ENCODE measurements around the gene KRT6B.
"Not testable (repeated sequence)": the region's sequence is repeated elsewhere in the genome, so short reads cannot be mapped to it uniquely, and the experiment has no call there.

Gene KRT6B

GRCh38 chr12:52452101-52452500 is at the start of gene KRT6B:
TSS of gene KRT6B (minus strand) at chr12:52452146. CDS start at chr12:52452078, 68 bp downstream.
- DNase-seq (ENCODE audit: low read depth): no peak

DNA sequence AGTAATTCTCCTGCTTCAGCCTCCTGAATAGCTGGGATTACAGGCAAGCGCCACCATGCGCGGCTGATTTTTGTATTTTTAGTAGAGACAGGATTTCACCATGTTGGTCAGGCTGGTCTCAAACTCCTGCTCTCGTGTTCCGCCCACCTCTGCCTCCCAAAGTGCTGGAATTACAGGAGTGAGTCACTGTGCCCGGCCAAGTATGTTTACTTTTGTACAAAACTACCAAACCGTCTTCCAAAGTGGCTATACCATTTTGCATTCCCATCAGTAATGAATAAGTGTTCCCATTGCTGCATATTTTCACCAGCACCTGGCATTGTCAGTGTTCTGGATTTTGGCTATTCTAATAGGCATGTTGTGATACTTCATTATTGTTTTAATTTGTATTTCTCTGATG is 49.5 kb upstream of the KRT6B start:
- DNase-seq (ENCODE audit: low read depth): no peak

DNA sequence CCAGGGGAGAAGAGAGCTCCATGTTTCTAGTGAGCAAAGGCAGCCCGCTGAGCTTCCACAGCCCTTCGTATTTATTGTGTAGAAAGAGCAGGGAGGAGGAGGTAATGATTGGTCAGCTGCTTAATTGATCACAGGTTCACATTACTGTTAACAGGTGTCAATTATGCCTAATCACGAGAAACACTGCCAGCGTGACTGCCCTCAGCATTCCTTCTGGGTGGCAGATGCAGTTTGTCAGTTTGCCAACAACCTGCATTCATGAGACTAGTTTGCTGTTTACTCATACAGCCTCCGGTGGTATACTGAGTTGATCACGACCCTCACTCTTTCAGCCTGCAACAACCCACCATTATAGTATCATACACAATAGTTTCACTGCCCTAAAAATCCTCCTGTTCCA is 48.6 kb upstream of the KRT6B start:
- not testable (repeated sequence) for DNase-seq (ENCODE audit: low read depth)

DNA sequence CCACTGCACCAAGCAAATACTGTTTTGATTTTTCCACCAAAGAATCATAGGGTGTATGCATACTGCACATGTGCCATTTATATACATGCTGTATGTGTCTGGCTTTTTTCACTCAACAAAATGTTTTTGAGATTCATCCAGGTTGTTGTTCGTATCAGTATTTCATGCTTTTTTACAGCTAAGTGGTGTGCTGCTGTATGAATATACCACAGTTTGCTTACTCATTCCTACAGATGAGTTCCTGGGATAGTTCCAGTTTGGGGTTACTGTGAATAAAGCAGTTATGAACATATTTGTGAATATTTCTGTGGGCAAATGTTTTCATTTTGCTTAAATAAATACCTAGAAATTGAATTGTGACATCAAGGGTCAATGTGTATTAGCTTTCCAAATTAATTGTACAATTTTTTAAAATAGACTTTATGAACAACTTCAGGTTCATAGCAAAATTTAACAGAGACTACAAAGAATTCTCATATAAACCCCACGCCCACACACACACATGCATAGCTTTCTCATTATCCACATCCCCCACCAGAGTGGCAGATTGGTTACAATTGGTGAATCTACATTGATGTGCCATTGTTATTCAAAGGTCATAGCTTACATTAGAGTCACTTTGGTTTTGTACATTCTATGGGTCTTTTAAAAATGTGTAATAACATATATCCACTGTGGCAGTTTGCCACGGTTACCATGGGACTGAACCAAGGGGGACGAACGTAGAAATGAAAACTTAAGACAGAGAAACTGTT is 48.0 kb upstream of the KRT6B start:
- DNase-seq (ENCODE audit: low read depth): no peak

DNA sequence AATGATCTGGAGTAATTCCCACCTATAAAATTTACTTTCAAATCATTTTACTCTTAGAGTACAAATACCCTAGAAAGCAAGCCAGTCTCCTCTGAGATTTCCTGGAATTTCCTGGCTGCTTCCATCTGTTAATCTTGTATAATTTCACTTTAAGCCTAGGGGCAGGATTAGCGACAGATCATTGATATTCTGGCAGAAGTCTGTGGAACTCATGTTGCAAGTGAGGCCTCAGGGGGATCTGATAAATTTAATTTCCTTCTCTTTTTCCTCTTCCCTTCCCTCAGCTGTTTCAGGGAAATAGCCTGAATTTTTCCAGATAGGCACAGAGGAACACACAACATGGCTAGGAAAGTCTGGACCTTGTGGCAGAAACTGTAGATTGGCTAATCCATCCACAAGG is 47.0 kb upstream of the KRT6B start:
- no peak for DNase-seq (ENCODE audit: low read depth)

DNA sequence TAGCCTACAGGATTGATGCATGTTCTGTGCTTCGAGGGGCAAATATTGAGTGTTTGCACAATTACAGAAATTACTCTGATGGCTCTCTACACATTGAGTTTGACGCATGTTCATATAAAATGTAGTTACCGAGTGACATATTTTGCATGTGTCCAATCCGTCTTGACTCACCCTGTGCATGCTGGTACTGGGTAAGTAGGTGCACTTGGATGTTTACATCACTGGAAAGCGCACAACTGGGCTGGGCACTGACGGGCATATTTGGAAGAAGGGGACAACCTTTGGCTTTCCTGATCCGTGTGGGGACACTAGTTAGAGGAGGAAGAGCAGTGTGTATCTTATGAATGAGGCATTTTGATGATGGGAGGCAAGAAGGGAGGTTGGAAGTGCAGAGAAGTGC is 46.0 kb upstream of the KRT6B start:
- DNase-seq (ENCODE audit: low read depth): no peak

DNA sequence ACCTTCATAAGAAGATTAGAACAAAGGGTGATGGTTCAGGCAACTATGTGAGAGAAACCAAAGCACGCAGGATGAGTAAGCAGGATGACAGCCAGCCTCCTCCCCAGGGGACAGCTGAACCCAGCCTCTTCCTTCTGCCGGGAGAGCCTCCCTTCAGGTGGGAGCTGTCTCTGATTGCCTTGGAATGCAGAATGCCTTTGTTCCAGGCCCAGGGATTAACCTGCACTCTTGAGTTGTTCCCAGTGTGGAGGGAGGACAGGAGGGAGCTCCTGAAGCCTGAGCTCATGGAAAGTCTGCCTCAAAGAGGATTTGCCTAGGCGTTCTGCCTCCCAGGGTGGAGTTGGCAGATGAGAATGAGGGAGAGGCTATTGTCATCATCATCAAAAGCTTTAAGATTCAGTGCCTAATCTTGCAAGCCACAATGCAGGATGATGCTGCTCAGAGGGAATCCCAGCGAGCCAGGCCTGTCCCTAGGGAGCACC is 44.7 kb upstream of the KRT6B start:
- no peak for DNase-seq (ENCODE audit: low read depth)

DNA sequence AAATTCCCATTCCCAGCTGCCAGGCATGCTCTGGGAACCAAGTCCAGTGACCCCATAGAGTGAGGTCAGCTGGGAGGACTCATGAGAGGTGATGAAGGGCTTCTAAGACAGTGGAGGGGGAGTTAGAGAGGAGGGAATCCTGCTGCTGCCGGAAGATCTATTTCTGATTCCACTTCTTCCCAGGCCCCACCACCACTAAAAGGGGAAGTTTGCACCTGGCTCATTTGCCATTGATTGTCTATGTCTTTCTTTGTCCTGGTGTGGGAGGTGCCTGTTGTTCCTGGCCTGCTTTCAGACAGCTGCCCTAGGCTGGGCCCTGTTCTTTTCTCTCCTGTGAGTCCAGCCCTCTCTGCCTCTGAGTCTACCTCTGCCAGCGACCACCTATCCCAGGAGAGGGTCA is 44.1 kb upstream of the KRT6B start:
- no peak for DNase-seq (ENCODE audit: low read depth)

DNA sequence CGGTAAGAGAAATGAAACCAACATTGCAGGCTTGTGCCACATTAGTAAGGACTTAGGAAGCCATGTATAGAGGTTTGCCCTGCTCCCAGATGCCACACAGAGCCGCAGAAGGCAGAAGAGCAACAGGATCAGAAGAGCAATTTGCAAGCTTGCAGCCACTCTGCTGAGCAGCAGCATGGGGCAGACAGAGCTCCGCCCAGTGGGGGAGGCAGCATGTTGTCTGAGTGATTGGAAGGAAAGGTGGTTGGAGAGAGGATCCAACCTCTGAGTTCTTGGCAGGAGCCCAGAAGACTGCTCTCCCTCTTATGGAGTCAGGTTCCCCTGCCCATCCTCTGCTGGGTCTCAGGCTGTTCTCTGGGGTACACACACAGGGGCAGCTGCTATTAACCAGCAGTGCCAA is 43.4 kb upstream of the KRT6B start:
- DNase-seq (ENCODE audit: low read depth): no peak

- no peak for DNase-seq (ENCODE audit: low read depth)
These were observed 42.6 kb upstream of the KRT6B start for GRCh38 chr12:52494518-52494917.

- DNase-seq (ENCODE audit: low read depth): no peak
These were observed 42.2 kb upstream of the KRT6B start for GRCh38 chr12:52494100-52494499.

DNA sequence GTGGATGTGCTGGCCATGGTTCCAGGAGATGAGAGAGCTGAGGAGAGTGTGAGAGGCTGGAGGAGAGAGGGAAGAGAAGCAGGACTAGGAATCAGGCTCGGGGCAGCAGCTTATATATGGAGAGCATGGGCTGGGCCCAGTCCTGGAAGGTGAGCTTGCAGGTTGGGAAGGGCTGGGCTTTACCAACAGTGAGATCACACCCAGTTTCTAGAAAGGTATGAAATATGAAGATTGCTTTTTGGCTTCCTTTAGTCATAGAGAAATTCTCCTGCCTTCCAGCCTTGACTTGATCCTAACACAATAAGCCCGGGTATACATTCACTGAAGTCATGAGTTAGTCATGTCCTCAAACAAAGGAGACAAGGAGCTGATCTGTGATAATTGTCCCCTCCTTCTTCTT is 41.2 kb upstream of the KRT6B start, which contains the start of gene KRT6A:
Gene KRT6A (minus strand): TSS at position 86 of the 400 bp plus-strand sequence. CDS start 69 bp downstream, at position 17.
- DNase-seq (ENCODE audit: low read depth): no peak

DNA sequence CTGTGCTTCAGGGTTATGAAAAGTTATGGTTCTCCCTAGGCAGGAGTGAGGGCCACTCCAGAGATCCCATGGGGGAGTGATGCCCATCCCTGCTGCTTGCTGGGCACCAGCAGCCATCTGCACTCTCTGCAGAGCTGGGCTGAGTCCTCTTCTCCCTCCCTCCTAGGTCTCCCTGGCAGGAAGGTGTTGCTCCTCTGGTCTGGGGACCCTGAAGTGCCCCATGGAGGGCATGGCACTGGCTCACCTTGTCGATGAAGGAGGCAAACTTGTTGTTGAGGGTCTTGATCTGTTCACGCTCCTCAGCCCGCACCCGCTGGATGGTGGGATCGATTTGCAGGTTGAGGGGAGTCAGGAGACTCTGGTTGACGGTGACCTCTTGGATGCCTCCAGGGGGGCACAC is 40.5 kb upstream of the KRT6B start:
- DNase-seq (ENCODE audit: low read depth): not testable (repeated sequence)

- not testable (repeated sequence) for DNase-seq (ENCODE audit: low read depth)
These were observed 39.5 kb upstream of the KRT6B start for GRCh38 chr12:52491495-52491894.

- DNase-seq (ENCODE audit: low read depth): no peak
These were observed 36.8 kb upstream of the KRT6B start for GRCh38 chr12:52488736-52489135.

DNA sequence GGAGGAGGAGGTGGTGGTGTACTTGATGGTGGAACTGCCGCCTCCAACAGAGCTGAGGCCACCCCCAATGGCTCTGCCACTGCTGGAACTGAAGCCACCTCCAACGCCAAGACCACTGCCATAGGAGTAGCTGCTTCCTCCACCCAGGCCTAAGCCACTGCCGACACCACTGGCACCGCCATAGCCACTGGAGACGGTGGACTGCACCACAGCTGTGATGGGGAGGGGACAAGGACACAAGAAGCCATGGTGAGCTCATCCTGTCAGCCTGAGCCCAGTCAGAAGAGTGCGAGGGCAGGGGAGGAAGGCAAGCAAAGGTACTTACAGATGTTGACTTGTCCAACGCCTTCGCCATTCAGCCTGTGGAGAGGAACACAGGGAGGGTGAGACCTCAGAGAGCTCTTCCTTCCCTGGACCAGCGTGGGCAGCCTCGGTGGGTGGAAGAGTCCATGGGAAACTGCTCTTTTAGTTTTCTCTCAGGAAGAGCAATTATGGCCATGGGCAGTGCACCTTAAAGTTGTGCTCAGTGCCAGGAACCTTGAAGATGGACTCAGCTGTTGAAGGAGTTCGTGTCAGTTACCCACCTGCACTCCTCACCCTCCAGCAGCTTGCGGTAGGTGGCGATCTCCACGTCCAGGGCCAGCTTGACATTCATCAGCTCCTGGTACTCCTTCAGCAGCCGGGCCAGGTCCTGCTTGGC is 35.9 kb upstream of the KRT6B start:
- DNase-seq (ENCODE audit: low read depth): not testable (repeated sequence)

- DNase-seq (ENCODE audit: low read depth): no peak
These were observed 35.3 kb upstream of the KRT6B start for GRCh38 chr12:52487211-52487610.

GRCh38 chr12:52486166-52487105 is 34.5 kb upstream of the KRT6B start:
- no peak for DNase-seq (ENCODE audit: low read depth)

DNA sequence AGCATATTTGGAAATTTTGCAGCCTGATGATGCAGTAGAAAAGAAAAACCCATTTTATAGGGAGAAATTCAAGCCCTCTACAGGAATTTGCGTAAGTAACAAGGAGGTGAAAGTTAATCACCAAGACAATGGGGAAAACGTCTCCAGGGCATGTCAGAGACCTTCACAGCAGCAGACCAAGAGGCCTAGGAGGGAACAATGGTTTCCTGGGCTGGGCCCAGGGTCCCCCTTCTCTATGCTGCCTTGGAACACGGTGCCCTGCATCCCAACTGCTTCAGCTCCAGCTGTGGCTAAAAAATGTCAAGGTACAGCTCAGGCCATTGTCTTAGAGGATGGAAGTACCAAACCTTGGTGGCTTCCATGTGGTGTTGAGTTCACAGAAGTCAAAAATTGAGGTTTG is 28.1 kb upstream of the KRT6B start:
- no peak for DNase-seq (ENCODE audit: low read depth)

GRCh38 chr12:52477651-52478050 is 25.7 kb upstream of the KRT6B start:
- DNase-seq (ENCODE audit: low read depth): no peak

DNA sequence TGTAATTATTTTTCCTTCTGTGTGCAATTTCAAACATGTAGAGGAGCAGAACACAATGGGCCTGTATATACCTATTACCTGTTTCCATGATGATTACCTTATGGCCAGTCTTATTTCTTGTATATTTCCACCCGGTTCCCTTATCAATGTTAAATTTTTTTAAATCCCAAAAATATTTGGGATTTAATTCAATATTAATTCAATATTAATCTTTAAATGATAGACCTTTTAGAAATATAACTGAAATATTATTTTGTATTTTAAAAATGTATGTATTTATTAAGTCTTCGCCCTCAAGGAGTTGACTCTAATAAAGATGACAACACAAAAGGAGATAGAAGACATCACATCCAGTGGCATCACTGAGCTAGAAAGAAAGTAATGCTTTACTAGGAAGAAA is 22.3 kb upstream of the KRT6B start:
- no peak for DNase-seq (ENCODE audit: low read depth)

DNA sequence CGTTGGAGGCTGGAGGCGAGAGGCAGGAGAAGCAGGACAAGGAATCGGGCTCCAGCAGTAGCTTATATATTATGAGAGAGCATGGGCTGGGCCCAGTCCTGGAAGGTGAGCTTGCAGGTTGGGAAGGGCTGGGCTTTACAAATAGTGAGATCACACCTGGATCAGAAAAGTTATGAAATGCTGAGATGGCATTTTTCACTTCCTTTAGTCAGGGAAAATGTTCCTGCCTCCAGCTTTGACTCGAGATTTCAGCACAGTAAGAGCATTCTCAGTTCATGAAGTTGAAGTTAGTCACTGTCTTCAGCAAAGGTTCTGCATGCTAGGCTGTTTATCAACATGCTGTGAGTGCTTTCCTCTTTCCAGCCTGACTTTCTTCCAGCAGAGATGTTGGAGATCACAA is 21.8 kb upstream of the KRT6B start, which contains the start of gene KRT6C:
Gene KRT6C (minus strand): TSS at position 38 of the 400 bp plus-strand sequence. CDS start 68 bp downstream, outside the sequence.
- no peak for DNase-seq (ENCODE audit: low read depth)

Data from activated T-cell treated with anti-CD3 and anti-CD28 coated beads for 24 hours (primary cell).